Measurements from ENCODE around the gene BLTP2. TPM values are rescaled to one million over a fixed set of nuclear protein-coding genes. Genes with fewer than 3 reads are reported as not detected.

BLTP2 gene
- total RNA-seq, 1 experiment from 2014 or later, result 137 TPM

DNA sequence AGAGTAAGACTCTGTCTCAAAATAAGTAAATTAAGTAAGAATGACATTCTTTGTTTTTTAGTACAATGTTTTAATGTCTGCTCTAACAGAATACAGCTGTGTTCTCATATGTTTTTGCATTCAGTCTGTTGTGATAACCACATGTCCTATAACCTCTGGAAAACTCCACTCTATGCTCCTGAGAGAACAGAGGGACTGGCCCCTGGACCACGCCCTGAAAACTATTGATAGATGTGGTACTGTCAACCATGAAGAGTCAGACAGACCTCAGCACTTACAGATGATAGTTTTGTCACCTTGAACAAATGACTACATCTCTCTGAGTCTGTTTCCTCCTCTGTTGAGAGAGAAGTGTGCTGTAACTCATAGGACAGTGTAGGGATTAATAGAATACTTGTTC lies 25.0 kb upstream of the BLTP2 start:
- Histone ChIP-seq H3K4me1 (ENCODE audit: insufficient read depth, low read length) (no peaks in the 10 kb centered on the region), H2BK5ac (ENCODE audit: insufficient read length, low read length) (no peak overlapping the region), H3K79me2 (ENCODE audit: insufficient read depth, low read length) (peaks cover 3% of the 10 kb centered on the region; the same call in 1 of the 2 replicates), H2AFZ (ENCODE audit: low read length) (no peak overlapping the region), H3K23me2 (ENCODE audit: insufficient read length, low read depth, low read length, poor library complexity, severe bottlenecking) (no peaks in the 10 kb centered on the region), H4K20me1 (ENCODE audit: control insufficient read depth, insufficient read depth, insufficient read length) (no peaks in the 10 kb centered on the region), H3K9ac (ENCODE audit: extremely low read depth, insufficient read length, low read length) (no peak overlapping the region), H3K9me3 (ENCODE audit: control insufficient read depth, low read depth, low read length) (no peaks in the 10 kb centered on the region), H4K8ac (replicated peaks; ENCODE audit: insufficient read length, low read depth, low read length) (no peak overlapping the region), H2AK5ac (ENCODE audit: insufficient read length, low read length) (no peak overlapping the region), H3K4ac (ENCODE audit: low read depth, low read length) (no peak overlapping the region), H3K23ac (ENCODE audit: insufficient read length, low read depth, low read length) (no peak overlapping the region), H4K5ac (ENCODE audit: insufficient read length, low read depth, low read length) (no peak overlapping the region), H3K56ac (ENCODE audit: insufficient read length, low read depth, low read length) (no peak overlapping the region), H3K14ac (ENCODE audit: insufficient read depth, low read length) (no peak overlapping the region), H3K79me1 (ENCODE audit: insufficient read depth, low read depth, low read length, poor library complexity, severe bottlenecking) (peaks cover 7% of the 10 kb centered on the region), H3K27me3 (ENCODE audit: insufficient read depth, low read length) (no peaks in the 10 kb centered on the region), H2BK15ac (ENCODE audit: low read depth, low read length) (no peak overlapping the region), H4K91ac (ENCODE audit: insufficient read length, low read depth, low read length) (no peak overlapping the region), H3K4me2 (ENCODE audit: insufficient read depth, insufficient read length, low read length) (no peak overlapping the region), H3T11ph (ENCODE audit: low read length) (no peak overlapping the region), H2BK20ac (ENCODE audit: low read depth, low read length, poor library complexity, severe bottlenecking) (no peak overlapping the region), H2BK12ac (ENCODE audit: insufficient read length, low read depth, low read length) (no peak overlapping the region), H3K27ac (ENCODE audit: insufficient read length, low read depth, low read length) (no peak overlapping the region), H2BK120ac (ENCODE audit: low read depth, low read length, poor library complexity, severe bottlenecking) (no peak overlapping the region), H3K18ac (ENCODE audit: insufficient read length, low read depth, low read length) (no peak overlapping the region)
- Mint-ChIP-seq H3K9me3 (no peaks in the 10 kb centered on the region), H3K27ac (no peak overlapping the region), H3K27me3 (ENCODE audit: low read depth) (no peaks in the 10 kb centered on the region), H3K36me3 (ENCODE audit: insufficient read depth in 1 of 3, low read depth in 3 of 3) (peaks cover 23 to 72% (median 67%) of the 10 kb centered on the region in 3 experiments; a peak in 6 of 7 replicates), H3K4me1 (no peaks in the 10 kb centered on the region), H3K4me3 (no peak overlapping the region)
- TF ChIP-seq, protein P1, sequence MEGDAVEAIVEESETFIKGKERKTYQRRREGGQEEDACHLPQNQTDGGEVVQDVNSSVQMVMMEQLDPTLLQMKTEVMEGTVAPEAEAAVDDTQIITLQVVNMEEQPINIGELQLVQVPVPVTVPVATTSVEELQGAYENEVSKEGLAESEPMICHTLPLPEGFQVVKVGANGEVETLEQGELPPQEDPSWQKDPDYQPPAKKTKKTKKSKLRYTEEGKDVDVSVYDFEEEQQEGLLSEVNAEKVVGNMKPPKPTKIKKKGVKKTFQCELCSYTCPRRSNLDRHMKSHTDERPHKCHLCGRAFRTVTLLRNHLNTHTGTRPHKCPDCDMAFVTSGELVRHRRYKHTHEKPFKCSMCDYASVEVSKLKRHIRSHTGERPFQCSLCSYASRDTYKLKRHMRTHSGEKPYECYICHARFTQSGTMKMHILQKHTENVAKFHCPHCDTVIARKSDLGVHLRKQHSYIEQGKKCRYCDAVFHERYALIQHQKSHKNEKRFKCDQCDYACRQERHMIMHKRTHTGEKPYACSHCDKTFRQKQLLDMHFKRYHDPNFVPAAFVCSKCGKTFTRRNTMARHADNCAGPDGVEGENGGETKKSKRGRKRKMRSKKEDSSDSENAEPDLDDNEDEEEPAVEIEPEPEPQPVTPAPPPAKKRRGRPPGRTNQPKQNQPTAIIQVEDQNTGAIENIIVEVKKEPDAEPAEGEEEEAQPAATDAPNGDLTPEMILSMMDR (conservative IDR thresholded peaks at IDR 0.05), result no peak
- WGBS (ENCODE audit: extremely low coverage, insufficient read length, low lambda C conversion rate), result no CpG with 5 or more reads among the region's 1 CpG
- DNase-seq, result no peak
